MCF 10A (cell line): ENCODE data around the gene LRG1. TPM values are rescaled to one million over a fixed set of nuclear protein-coding genes. Genes with fewer than 3 reads are reported as not detected.
"Not testable (repeated sequence)": the region's sequence is repeated elsewhere in the genome, so short reads cannot be mapped to it uniquely, and the experiment has no call there.

Source experiments
- BruUV-seq: library from RNA; stranded (reverse); fragments of 400-500 nt; replicated peaks from 2 replicates; lab custom pipeline; 2021; lab: Mats Ljungman, UMichigan
- CTCF ChIA-PET: fragments of 300-600 bp; sonication (Branson Sonifier 250); formaldehyde crosslinking; extraction: SDS; loops from one replicate; lab custom pipeline; 2021; ENCODE audit warnings: antibody characterized with exemption, inconsistent platforms; lab: Yijun Ruan, JAX
- POLR2A ChIA-PET: fragments of 300-600, 350-650 bp; sonication (Branson Sonifier 250); formaldehyde crosslinking; extraction: SDS; loops from one replicate; lab custom pipeline; 2020; ENCODE audit warnings: antibody characterized with exemption, inconsistent platforms; lab: Yijun Ruan, JAX
- DNase-seq: peaks from one replicate; pipeline ENCODE4 v3.0.0-alpha.2; 2018; ENCODE audit not compliant: unreplicated experiment
- H3K27ac Mint-ChIP-seq: one replicate; pipeline ENCODE4 v1.8.0; 2022; ENCODE audit warnings: mild to moderate bottlenecking, low read depth, mixed read lengths; ENCODE audit not compliant: unreplicated experiment
- H3K27me3 Mint-ChIP-seq: one replicate; pipeline ENCODE4 v1.8.0; 2022; ENCODE audit warnings: mixed read lengths; ENCODE audit not compliant: insufficient read depth, unreplicated experiment
- H3K36me3 Mint-ChIP-seq: one replicate; pipeline ENCODE4 v1.8.0; 2022; ENCODE audit warnings: mild to moderate bottlenecking, moderate library complexity, mixed read lengths; ENCODE audit not compliant: insufficient read depth, unreplicated experiment
- H3K4me1 Mint-ChIP-seq: one replicate; pipeline ENCODE4 v1.8.0; 2022; ENCODE audit warnings: mixed read lengths; ENCODE audit not compliant: insufficient read depth, unreplicated experiment
- H3K4me3 Mint-ChIP-seq: one replicate; pipeline ENCODE4 v1.8.0; 2022; ENCODE audit warnings: mild to moderate bottlenecking, moderate library complexity, mixed read lengths; ENCODE audit not compliant: unreplicated experiment
- H3K9me3 Mint-ChIP-seq: one replicate; pipeline ENCODE4 v1.8.0; 2022; ENCODE audit warnings: mixed read lengths; ENCODE audit not compliant: unreplicated experiment
- intact Hi-C: fragments of 100-400 bp; cut with micrococcal nuclease; formaldehyde crosslinking; loops from 2 replicates; pipeline ENCODE4 v1.14.1; 2022
- total RNA-seq: library from RNA; stranded (reverse); gene quantifications from 2 replicates; pipeline ENCODE4 v1.2.3, GENCODE V29; 2022
- TF ChIP-seq, protein P1 (sequence below): fragments of 200-600 bp; IDR thresholded peaks from one replicate; pipeline ENCODE4 v1.8.0; 2022; ENCODE audit warnings: antibody characterized with exemption, mild to moderate bottlenecking; ENCODE audit not compliant: unreplicated experiment

The LRG1 gene
- total RNA-seq, 1 experiment from 2014 or later, result 0.33 TPM

DNA sequence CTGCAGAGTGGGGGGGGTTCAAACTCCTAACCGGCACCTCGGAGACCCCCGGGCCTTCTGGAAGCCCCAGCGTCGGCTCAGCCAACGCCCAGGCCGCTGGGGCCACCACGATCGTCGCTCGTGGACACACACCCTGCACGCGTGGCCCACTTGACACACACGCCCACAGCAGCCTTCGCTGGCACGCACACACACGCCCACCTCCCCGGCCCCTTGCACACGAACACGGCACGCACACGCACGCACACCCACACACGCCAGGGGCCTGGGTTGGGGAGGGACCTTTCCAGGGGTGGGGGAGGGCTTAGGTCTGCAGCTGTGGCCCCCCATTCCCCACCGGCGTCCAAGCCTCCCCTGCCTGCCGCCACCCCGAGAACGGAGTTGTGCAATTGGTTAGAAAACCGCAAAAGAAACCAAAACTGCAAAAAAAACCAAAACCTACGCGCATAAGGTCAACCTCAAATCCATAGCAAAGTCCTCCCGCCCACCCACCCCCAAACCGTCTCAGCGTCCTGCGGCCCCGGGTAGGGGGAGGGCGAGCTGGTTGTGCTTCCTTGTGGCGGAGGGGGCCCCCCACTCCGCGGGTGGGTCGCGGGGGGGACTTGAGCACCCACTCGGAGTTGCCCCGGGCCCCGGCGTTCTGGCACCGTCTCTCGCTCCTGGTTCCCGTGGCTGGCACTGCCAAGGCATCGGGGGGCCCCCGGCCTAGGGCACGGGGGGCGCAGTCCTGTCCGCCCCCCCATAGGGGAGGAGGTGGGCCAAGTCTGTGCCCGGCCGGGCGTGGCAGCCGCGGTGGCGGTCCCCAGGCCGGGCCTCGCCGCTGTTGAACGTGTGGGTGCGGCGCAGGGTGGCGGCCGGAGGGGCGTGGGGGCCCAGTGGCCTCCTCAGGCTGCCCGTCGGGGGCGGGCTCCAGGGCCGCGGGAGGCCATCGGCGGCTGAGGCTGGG, 3.3 kb upstream of the LRG1 start:
- no peaks in the 10 kb centered on the region for H3K9me3 Mint-ChIP-seq
- CTCF ChIA-PET, result no interaction called here
- no peak overlapping the region for H3K27ac Mint-ChIP-seq
- TF ChIP-seq, protein P1, sequence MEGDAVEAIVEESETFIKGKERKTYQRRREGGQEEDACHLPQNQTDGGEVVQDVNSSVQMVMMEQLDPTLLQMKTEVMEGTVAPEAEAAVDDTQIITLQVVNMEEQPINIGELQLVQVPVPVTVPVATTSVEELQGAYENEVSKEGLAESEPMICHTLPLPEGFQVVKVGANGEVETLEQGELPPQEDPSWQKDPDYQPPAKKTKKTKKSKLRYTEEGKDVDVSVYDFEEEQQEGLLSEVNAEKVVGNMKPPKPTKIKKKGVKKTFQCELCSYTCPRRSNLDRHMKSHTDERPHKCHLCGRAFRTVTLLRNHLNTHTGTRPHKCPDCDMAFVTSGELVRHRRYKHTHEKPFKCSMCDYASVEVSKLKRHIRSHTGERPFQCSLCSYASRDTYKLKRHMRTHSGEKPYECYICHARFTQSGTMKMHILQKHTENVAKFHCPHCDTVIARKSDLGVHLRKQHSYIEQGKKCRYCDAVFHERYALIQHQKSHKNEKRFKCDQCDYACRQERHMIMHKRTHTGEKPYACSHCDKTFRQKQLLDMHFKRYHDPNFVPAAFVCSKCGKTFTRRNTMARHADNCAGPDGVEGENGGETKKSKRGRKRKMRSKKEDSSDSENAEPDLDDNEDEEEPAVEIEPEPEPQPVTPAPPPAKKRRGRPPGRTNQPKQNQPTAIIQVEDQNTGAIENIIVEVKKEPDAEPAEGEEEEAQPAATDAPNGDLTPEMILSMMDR, result no peak
- H3K4me3 Mint-ChIP-seq, result no peak overlapping the region
- intact Hi-C loops, result no loop called here
- POLR2A ChIA-PET, result no interaction called here
- no peak for DNase-seq
- H3K4me1 Mint-ChIP-seq, result no peaks in the 10 kb centered on the region
- BruUV-seq, result no TSS peak
- no peaks in the 10 kb centered on the region for H3K27me3 Mint-ChIP-seq
- peaks cover 6% of the 10 kb centered on the region for H3K36me3 Mint-ChIP-seq

DNA sequence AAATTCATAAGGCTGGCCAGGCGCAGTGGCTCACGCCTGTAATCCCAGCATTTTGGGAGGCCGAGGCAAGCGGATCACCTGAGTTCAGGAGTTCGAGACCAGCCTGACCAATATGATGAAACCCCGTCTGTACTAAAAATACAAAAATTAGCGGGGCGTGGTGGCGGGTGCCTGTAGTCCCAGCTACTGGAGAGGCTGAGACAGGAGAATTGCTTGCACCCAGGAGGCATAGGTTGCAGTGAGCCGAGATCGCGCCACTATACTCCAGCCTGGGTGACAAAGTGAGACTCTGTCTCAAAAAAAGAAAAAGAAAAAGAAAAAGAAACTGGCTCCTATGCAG, 1.9 kb upstream of the LRG1 start:
- DNase-seq, H3K4me3 Mint-ChIP-seq, intact Hi-C loops, BruUV-seq, H3K27me3 Mint-ChIP-seq, H3K4me1 Mint-ChIP-seq, H3K27ac Mint-ChIP-seq, H3K36me3 Mint-ChIP-seq, H3K9me3 Mint-ChIP-seq: not testable (repeated sequence)
- ChIA-PET CTCF (interaction anchor here (0.7 to 3.4 kb wide), 3 partner anchors 17 to 275 kb away, joined by 3 to 21 read pairs (median 5); no protein-coding TSS in a partner anchor), POLR2A (interaction anchor here (0.7 kb wide), 1 partner anchor 43 kb away, joined by 3 read pairs; no protein-coding TSS in a partner anchor)

DNA sequence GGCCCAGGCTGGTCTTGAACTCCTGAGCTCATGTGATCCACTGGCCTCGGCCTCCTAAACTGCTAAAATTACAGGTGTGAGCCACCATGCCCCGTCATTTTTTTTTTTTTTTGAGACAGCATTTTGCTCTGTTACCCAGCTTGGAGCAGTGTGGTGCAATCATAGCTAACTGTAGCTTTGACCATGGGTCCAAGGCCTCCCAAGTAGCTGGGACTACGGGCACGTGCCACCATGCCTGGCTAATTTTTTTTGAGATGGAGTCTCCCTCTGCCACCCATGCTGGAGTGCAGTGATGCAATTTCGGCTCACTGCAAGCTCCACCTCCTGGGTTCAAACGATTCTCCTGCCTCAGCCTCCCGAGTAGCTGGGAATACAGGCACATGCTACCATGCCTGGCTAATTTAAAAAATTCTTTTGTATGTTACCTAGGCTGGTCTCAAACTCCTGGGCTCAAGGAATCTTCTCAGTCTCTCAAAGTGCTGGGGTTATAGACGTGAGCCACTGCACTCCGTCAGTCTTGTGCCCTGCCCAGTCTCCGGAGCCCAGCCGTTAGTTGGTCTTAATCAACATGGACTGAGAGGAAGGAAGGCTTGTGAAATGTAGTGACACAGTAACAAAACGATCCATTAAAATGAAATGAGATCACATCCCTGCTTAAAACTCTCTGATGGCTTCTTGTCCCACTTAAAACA, 1.4 kb upstream of the LRG1 start:
- Mint-ChIP-seq H3K27ac (no peak overlapping the region), H3K9me3 (no peaks in the 10 kb centered on the region), H3K36me3 (peaks cover 6% of the 10 kb centered on the region), H3K27me3 (no peaks in the 10 kb centered on the region), H3K4me3 (no peak overlapping the region), H3K4me1 (no peaks in the 10 kb centered on the region)
- BruUV-seq, result no TSS peak
- POLR2A ChIA-PET, result interaction anchor here (0.9 kb wide), 1 partner anchor 13 kb away, joined by 3 read pairs; no protein-coding TSS in a partner anchor
- no peak for DNase-seq
- CTCF ChIA-PET, result interaction anchor here (0.6 to 3.4 kb wide), 4 partner anchors 17 to 287 kb away, joined by 3 to 21 read pairs (median 4); no protein-coding TSS in a partner anchor
- TF ChIP-seq, protein P1, result no peak
- intact Hi-C loops, result no loop called here

DNA sequence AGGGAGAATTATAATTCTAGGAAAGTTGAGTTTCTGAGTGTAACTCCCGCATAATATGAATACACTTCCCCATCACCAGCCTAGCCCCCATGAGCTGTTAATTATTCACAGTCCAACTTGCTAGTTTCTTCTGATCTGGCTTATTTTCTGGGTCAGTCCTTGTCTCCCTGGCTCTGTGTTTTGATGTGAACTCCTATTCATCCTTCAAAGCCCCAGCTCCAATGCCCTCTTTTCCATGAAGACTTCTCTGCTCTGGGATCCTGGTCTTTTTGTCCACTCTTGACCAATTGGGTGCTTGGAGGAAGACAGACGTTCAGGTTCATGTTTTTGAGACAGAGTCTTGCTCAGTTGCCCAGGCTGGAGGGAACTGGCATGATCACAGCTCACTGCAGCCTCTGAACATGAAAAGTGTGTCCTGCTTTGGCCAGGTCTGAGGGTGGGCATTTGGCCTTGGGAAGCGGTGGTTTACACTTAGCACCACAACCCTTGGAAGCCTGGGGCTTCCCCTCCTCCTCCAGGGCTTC, 605 bp downstream of the LRG1 start:
- Mint-ChIP-seq H3K36me3 (no peaks in the 10 kb centered on the region), H3K4me3 (no peak overlapping the region), H3K27me3 (no peaks in the 10 kb centered on the region), H3K9me3 (no peaks in the 10 kb centered on the region), H3K27ac (no peak overlapping the region), H3K4me1 (no peaks in the 10 kb centered on the region)
- ChIA-PET POLR2A (interaction anchor here (0.6 kb wide), 1 partner anchor 68 kb away, joined by 3 read pairs; no protein-coding TSS in a partner anchor), CTCF (interaction anchor here (1.8 to 3.4 kb wide), 2 partner anchors 7 to 15 kb away, joined by 5 to 21 read pairs; no protein-coding TSS in a partner anchor)
- TF ChIP-seq, protein P1, result no peak
- BruUV-seq, result no TSS peak
- no peak for DNase-seq
- intact Hi-C loops, result no loop called here
